ENCODE measurements around the gene XBP1. TPM values are rescaled to one million over a fixed set of nuclear protein-coding genes. Genes with fewer than 3 reads are reported as not detected.

Gene XBP1
- total and polyA plus RNA-seq, 2 of the 13 experiments (the other 11 are each of a cell fraction or from before 2014, with no cell fraction given): 416 to 427 TPM

DNA sequence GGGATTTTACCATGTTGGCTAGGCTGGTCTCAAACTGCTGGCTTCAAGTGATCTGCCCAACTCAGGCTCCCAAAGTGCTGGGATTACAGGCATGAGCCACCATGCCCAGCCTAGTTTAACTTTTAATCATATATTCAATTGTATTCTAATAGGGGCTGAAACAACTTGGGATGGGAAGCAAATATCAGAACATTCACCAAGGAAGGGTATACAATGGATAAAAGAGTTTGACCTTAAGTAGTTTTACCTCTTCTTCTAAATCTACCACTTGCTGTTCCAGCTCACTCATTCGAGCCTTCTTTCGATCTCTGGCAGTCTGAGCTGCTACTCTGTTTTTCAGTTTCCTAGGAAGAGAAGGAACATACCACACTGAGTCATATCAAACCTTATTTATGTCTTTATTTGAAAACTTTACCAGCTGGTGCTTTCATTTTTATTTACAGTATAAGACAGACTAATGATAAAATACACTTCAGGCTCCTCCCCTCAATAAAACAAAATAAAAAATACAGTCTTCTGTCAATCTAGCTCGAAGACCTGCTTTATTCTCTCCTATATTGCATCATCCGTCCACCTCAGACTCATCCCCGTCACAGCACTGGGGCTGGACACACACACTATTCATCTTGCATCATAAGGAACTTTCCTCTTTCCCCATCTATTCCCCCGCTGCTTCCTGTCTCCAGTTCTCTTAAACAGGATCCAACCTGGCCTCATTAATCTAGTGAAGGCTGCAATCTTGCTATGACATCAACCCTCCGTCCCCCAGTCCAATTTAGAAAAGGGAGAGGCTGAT is 1.4 kb downstream of the XBP1 start (continued):
- TF ChIP-seq AFF4 (CRISPR knock-in tag; IDR thresholded peaks at IDR 0.05): peak; percentile 87
- TF ChIP-seq ZNF547 (CRISPR knock-in tag; IDR thresholded peaks at IDR 0.05): no peak
- peak; percentile 64 for TF ChIP-seq CREB1 (IDR thresholded peaks at IDR 0.05)
- no peak for TF ChIP-seq CREB1 (CRISPR knock-in tag; IDR thresholded peaks at IDR 0.05)
- TF ChIP-seq RFXANK (CRISPR knock-in tag; IDR thresholded peaks at IDR 0.05): peak; percentile 44; the same call in 1 of the 2 replicates
- peak; percentile 41; the same call in 1 of the 2 replicates for TF ChIP-seq SMC3 (IDR thresholded peaks at IDR 0.05; ENCODE audit: low read length)
- peak; percentile 57 for TF ChIP-seq SAP130 (CRISPR knock-in tag; IDR thresholded peaks at IDR 0.05; ENCODE audit: low read depth)
- TF ChIP-seq, protein P1, sequence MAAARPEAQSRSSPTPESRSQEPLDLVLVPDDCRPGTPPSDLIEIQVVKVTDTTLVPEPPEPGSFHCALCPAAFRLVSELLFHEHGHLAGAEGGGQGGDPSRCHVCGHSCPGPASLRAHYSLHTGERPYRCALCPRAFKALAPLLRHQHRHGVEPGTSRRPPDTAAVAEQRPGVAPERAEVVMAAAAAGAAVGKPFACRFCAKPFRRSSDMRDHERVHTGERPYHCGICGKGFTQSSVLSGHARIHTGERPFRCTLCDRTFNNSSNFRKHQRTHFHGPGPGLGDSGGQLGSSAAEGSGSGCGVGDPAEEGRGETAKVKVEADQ (CRISPR knock-in tag; IDR thresholded peaks at IDR 0.05; ENCODE audit: borderline replicate concordance): no peak
- TF ChIP-seq ARID4A (CRISPR knock-in tag; IDR thresholded peaks at IDR 0.05; ENCODE audit: borderline replicate concordance): no peak
- 0 out of 2 replicates have a peak, but pooled peaks have one; percentile 1 for TF ChIP-seq ZNF33A (CRISPR knock-in tag; IDR thresholded peaks at IDR 0.05; ENCODE audit: borderline replicate concordance)
- peak; percentile 17 for TF ChIP-seq PAF1 (CRISPR knock-in tag; IDR thresholded peaks at IDR 0.05)
- no peak for TF ChIP-seq MTA1 (CRISPR knock-in tag; IDR thresholded peaks at IDR 0.05; ENCODE audit: borderline replicate concordance)
- peak; percentile 21; the same call in 1 of the 2 replicates for TF ChIP-seq RAD21 (CRISPR knock-in tag; IDR thresholded peaks at IDR 0.05)
- 0 out of 2 replicates have a peak, but pooled peaks have one; percentile 26 for TF ChIP-seq MLLT10 (CRISPR knock-in tag; IDR thresholded peaks at IDR 0.05)
- no peak for TF ChIP-seq HOXA7 (CRISPR knock-in tag; IDR thresholded peaks at IDR 0.05)
- peak; percentile 56; the same call in 1 of the 2 replicates for TF ChIP-seq FOSL2 (CRISPR knock-in tag; IDR thresholded peaks at IDR 0.05)
- 0 out of 2 replicates have a peak, but pooled peaks have one; percentile 21 for TF ChIP-seq IRF2 (CRISPR knock-in tag; IDR thresholded peaks at IDR 0.05)
- peak; percentile 27; the same call in 1 of the 2 replicates for TF ChIP-seq FOXA3 (CRISPR knock-in tag; IDR thresholded peaks at IDR 0.05)
- TF ChIP-seq ZFP36L1 (CRISPR knock-in tag; IDR thresholded peaks at IDR 0.05): peak; percentile 18; the same call in 1 of the 2 replicates
- peak; percentile 12; the same call in 1 of the 2 replicates for TF ChIP-seq HNF4A (CRISPR knock-in tag; IDR thresholded peaks at IDR 0.05)
- TF ChIP-seq CC2D1A (CRISPR knock-in tag; IDR thresholded peaks at IDR 0.05): no peak
- TF ChIP-seq TBL1XR1 (IDR thresholded peaks at IDR 0.05; ENCODE audit: borderline replicate concordance, low read length, partially characterized antibody): peak; percentile 13
- peak; percentile 78 for TF ChIP-seq POLR2G (IDR thresholded peaks at IDR 0.05; ENCODE audit: low read depth, low read length)

All from HepG2 (cell line).